Thyroid gland (tissue), 4 donors: ENCODE measurements around the gene BTBD9. TPM values are rescaled to one million over a fixed set of nuclear protein-coding genes. Genes with fewer than 3 reads are reported as not detected.

Experiments used
- DNase-seq, 2 donors: peaks; one replicate each; pipeline ENCODE4 v3.0.0-alpha.2; 2019
- H3K27ac ChIP-seq, 3 donors: fragments of 200-600 bp; sonication (generic); 1 replicate in 2 of 3; 2 replicates in 1 of 3; pipeline ENCODE4 v1.5.1; 2016 to 2019; ENCODE audit warnings: mild to moderate bottlenecking in 1 of 3, moderate library complexity in 1 of 3
- H3K27me3 ChIP-seq: fragments of 200-600 bp; sonication (generic); one replicate; pipeline ENCODE4 v1.5.1; 2019
- H3K36me3 ChIP-seq, 2 donors: fragments of 200-600 bp; sonication (generic); one replicate each; pipeline ENCODE4 v1.5.1; 2016 to 2019
- H3K4me1 ChIP-seq, 2 donors: fragments of 200-600 bp; sonication (generic); one replicate each; pipeline ENCODE4 v1.5.1; 2017 to 2019
- H3K4me3 ChIP-seq, 3 donors: fragments of 200-600 bp; sonication (generic); replicated peaks in 1 of 3; 1 replicate in 2 of 3; 2 replicates in 1 of 3; pipeline ENCODE4 v1.5.1; 2016; ENCODE audit warnings: mild to moderate bottlenecking in 1 of 3
- H3K9me3 ChIP-seq: fragments of 200-600 bp; sonication (generic); one replicate; pipeline ENCODE4 v1.5.1; 2017
- POLR2A ChIP-seq, 2 donors: fragments of 450-650 bp; IDR thresholded peaks; one replicate each; pipeline ENCODE4 v1.6.1; 2017; ENCODE audit warnings: antibody characterized with exemption in 2 of 2, mild to moderate bottlenecking in 2 of 2, moderate library complexity in 1 of 2
- WGBS, 2 donors: methylation state at CpG; one replicate each; pipeline ENCODE4 v1.1.5; 2017; 5-methylcytosine and 5-hydroxymethylcytosine counted together
- intact Hi-C: fragments of 100-400 bp; cut with DNase I; formaldehyde crosslinking; loops from one replicate; pipeline ENCODE4 v1.15.1; 2023
- total RNA-seq, 4 donors: library from RNA; depleted of rRNA; stranded (reverse); fragments of >200 nt; gene quantifications; one replicate each; pipeline ENCODE4 v1.2.3, GENCODE V29; 2016
- TF ChIP-seq, protein P1 (sequence below), 6 experiments: fragments of 200-600 bp in 3 of 6; fragments of 450-650 bp in 3 of 6; sonication (generic) in 3 of 6; IDR thresholded peaks; one replicate each; pipeline ENCODE4 v1.5.1; 2016 to 2019; ENCODE audit warnings: antibody characterized with exemption in 6 of 6, mild to moderate bottlenecking in 2 of 6, inconsistent platforms in 1 of 6, moderate library complexity in 1 of 6

BTBD9 gene
- total RNA-seq, 4 donors from 2014 or later, result 17.3 to 32.0 (median 27.4) TPM

- Histone ChIP-seq H3K36me3 (no peaks in the 10 kb centered on the region), H3K4me3 (no peak overlapping the region), H3K27me3 (no peaks in the 10 kb centered on the region), H3K27ac (no peak overlapping the region), H3K9me3 (no peaks in the 10 kb centered on the region), H3K4me1 (peaks cover 0 to 8% of the 10 kb centered on the region in 2 donors)
- TF ChIP-seq POLR2A (IDR thresholded peaks at IDR 0.05), result no peak
- TF ChIP-seq, protein P1, sequence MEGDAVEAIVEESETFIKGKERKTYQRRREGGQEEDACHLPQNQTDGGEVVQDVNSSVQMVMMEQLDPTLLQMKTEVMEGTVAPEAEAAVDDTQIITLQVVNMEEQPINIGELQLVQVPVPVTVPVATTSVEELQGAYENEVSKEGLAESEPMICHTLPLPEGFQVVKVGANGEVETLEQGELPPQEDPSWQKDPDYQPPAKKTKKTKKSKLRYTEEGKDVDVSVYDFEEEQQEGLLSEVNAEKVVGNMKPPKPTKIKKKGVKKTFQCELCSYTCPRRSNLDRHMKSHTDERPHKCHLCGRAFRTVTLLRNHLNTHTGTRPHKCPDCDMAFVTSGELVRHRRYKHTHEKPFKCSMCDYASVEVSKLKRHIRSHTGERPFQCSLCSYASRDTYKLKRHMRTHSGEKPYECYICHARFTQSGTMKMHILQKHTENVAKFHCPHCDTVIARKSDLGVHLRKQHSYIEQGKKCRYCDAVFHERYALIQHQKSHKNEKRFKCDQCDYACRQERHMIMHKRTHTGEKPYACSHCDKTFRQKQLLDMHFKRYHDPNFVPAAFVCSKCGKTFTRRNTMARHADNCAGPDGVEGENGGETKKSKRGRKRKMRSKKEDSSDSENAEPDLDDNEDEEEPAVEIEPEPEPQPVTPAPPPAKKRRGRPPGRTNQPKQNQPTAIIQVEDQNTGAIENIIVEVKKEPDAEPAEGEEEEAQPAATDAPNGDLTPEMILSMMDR (IDR thresholded peaks at IDR 0.05), result no peak
- 95 to 97% methylated on average over 5 of the region's 5 CpGs for WGBS, 2 donors
- intact Hi-C loops, result no loop called here
- DNase-seq, result no peak
These were observed 127.5 kb downstream of the BTBD9 start for GRCh38 chr6:38512211-38512610.

DNA sequence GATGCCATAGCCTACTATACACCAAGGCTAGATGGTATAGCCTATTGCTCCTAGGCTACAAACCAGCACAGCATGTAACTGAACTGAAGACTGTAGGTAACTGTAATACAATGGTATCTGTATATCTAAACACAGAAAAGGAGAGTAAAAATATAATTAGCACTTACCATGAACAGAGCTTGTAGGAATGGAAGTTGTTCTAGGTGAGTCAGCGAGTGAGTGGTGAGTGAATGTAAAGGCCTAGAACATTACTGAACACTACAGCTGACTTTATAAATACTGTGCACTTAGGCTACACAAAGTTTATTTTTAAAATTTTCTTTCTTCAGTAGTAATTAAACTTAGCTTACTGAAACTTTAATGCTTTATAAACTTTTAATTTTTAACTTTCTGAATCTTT lies 129.5 kb downstream of the BTBD9 start:
- no peak for DNase-seq
- H3K36me3 ChIP-seq, result no peaks in the 10 kb centered on the region
- 98 to 100% methylated on average over 1 of the region's 1 CpG for WGBS, 2 donors
- peaks cover 0 to 5% of the 10 kb centered on the region in 2 donors for H3K4me1 ChIP-seq
- no peak overlapping the region for H3K4me3 ChIP-seq
- TF ChIP-seq, protein P1 (IDR thresholded peaks at IDR 0.05), result no peak
- TF ChIP-seq POLR2A (IDR thresholded peaks at IDR 0.05), result no peak
- no peak overlapping the region for H3K27ac ChIP-seq
- intact Hi-C loops, result no loop called here
- H3K27me3 ChIP-seq, result no peaks in the 10 kb centered on the region
- H3K9me3 ChIP-seq, result no peaks in the 10 kb centered on the region

DNA sequence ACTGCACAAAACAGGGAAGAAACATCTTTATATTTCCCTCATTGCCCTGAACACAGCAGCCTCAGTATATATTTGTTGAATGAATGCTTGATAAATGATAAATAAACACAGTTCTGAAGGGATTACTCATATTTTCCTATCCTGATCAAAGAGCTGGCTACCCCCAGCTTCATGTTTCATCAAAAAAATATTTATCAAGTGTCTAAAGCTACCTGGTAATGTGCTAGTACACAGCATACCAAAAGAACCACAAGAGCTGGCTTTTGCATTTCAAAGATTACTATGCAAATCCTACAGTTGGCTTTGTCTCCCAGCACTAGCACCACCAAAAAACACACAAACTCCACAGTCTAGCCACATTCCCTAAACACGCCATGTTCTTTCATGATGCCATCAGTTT lies 130.0 kb downstream of the BTBD9 start:
- intact Hi-C loops, result no loop called here
- TF ChIP-seq POLR2A (IDR thresholded peaks at IDR 0.05), result no peak
- TF ChIP-seq, protein P1 (IDR thresholded peaks at IDR 0.05), result no peak
- no peak overlapping the region for H3K27ac ChIP-seq

DNA sequence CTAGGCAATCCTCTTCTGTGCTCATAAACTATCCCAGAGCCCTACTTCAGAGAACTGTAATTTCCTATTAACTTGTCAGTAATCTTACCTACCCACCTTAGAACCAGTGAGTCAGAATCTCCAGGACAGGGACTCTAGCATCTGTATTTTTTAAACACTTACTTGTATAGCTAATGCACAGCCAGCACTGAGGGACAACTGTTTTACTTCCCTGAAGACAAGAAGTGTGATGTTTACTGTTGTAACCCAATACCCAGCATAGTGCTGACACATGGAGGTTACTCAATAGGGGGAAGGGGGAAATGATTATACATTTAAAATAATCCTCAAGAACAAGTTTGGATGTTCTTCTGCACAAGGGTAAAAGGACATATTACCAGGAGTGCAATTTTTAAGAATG lies 130.8 kb downstream of the BTBD9 start:
- H3K4me1 ChIP-seq, result peaks cover 0 to 5% of the 10 kb centered on the region in 2 donors
- H3K27me3 ChIP-seq, result no peaks in the 10 kb centered on the region
- H3K36me3 ChIP-seq, result no peaks in the 10 kb centered on the region
- TF ChIP-seq POLR2A (IDR thresholded peaks at IDR 0.05), result no peak
- TF ChIP-seq, protein P1 (IDR thresholded peaks at IDR 0.05), result no peak
- H3K9me3 ChIP-seq, result no peaks in the 10 kb centered on the region
- no peak overlapping the region for H3K4me3 ChIP-seq
- intact Hi-C loops, result no loop called here
- no peak for DNase-seq
- no peak overlapping the region for H3K27ac ChIP-seq

More for the DNA sequence above, 130.0 kb downstream of the BTBD9 start:
- no peaks in the 10 kb centered on the region for H3K9me3 ChIP-seq
- no peaks in the 10 kb centered on the region for H3K36me3 ChIP-seq
- DNase-seq, result no peak
- H3K4me3 ChIP-seq, result no peak overlapping the region
- WGBS, 2 donors, result 97 to 100% methylated on average over 1 of the region's 1 CpG
- H3K27me3 ChIP-seq, result no peaks in the 10 kb centered on the region
- H3K4me1 ChIP-seq, result peaks cover 0 to 5% of the 10 kb centered on the region in 2 donors

- Histone ChIP-seq H3K9me3 (no peaks in the 10 kb centered on the region), H3K4me3 (no peak overlapping the region), H3K36me3 (no peaks in the 10 kb centered on the region), H3K27ac (no peak overlapping the region), H3K27me3 (no peaks in the 10 kb centered on the region), H3K4me1 (peaks cover 0 to 5% of the 10 kb centered on the region in 2 donors)
- no peak for DNase-seq
- TF ChIP-seq, protein P1 (IDR thresholded peaks at IDR 0.05), result no peak
- no peak for TF ChIP-seq POLR2A (IDR thresholded peaks at IDR 0.05)
- WGBS, 2 donors, result 88 to 89% methylated on average over 2 of the region's 2 CpGs
- intact Hi-C loops, result no loop called here
These were observed 131.4 kb downstream of the BTBD9 start for GRCh38 chr6:38508286-38508685.
